Esophagus muscularis mucosa (tissue), 4 donors: ENCODE results near the gene FRMD1. TPM values are rescaled to one million over a fixed set of nuclear protein-coding genes. Genes with fewer than 3 reads are reported as not detected.

ENCODE experiments used
- DNase-seq: peaks from one replicate; pipeline ENCODE4 v3.0.0-alpha.2; 2017; ENCODE audit errors: extremely low spot score
- H3K27ac ChIP-seq, 4 donors: fragments of 200-600 bp; sonication (generic); replicated peaks in 1 of 4; 1 replicate in 3 of 4; 2 replicates in 1 of 4; pipeline ENCODE4 v1.5.1; 2016 to 2019; ENCODE audit warnings: mild to moderate bottlenecking in 1 of 4
- H3K27me3 ChIP-seq, 4 donors: fragments of 200-600 bp; sonication (generic); one replicate each; pipeline versions ENCODE4 v1.5.1 to v1.6.0; 2016 to 2019
- H3K36me3 ChIP-seq, 4 donors: fragments of 200-600 bp; sonication (generic); one replicate each; pipeline ENCODE4 v1.5.1; 2016 to 2019
- H3K4me1 ChIP-seq, 4 donors: fragments of 200-600 bp; sonication (generic); one replicate each; pipeline ENCODE4 v1.5.1; 2016 to 2019
- H3K4me3 ChIP-seq, 4 donors: fragments of 200-600 bp; sonication (generic); 1 replicate in 2 of 4; 2 replicates in 2 of 4; pipeline ENCODE4 v1.5.1; 2016 to 2019; ENCODE audit warnings: mild to moderate bottlenecking in 4 of 4, moderate library complexity in 1 of 4
- H3K9me3 ChIP-seq, 4 donors: fragments of 200-600 bp; sonication (generic); 1 replicate in 3 of 4; 2 replicates in 1 of 4; pipeline ENCODE4 v1.5.1; 2016 to 2019
- EP300 ChIP-seq: sonication (generic); formaldehyde crosslinking; IDR thresholded peaks from one replicate; pipeline ENCODE4 v1.6.1; 2017; ENCODE audit warnings: antibody characterized with exemption
- POLR2A ChIP-seq: fragments of 450-650 bp; IDR thresholded peaks from one replicate; pipeline ENCODE4 v1.6.1; 2017; ENCODE audit warnings: antibody characterized with exemption, moderate library complexity, mild to moderate bottlenecking, low read depth
- POLR2AphosphoS5 ChIP-seq, 2 donors: sonication (generic); formaldehyde crosslinking; IDR thresholded peaks; one replicate each; pipeline ENCODE4 v1.6.1; 2017; ENCODE audit warnings: antibody characterized with exemption in 2 of 2
- WGBS: methylation state at CpG from one replicate; pipeline ENCODE4 v1.1.5; 2018; 5-methylcytosine and 5-hydroxymethylcytosine counted together
- intact Hi-C: fragments of 100-400 bp; cut with DNase I; formaldehyde crosslinking; loops from one replicate; pipeline ENCODE4 v1.15.1; 2023
- total RNA-seq, 4 donors: library from RNA; depleted of rRNA; stranded (reverse); fragments of >200 nt; gene quantifications; one replicate each; pipeline versions ENCODE4 v1.1.0 to v1.2.1, GENCODE V29; 2016
- TF ChIP-seq, protein P1 (sequence below), 3 experiments: fragments of 200-600 bp in 2 of 3; fragments of 450-650 bp in 1 of 3; sonication (generic) in 2 of 3; IDR thresholded peaks; one replicate each; pipeline ENCODE4 v1.5.1; 2017 to 2019; ENCODE audit warnings: antibody characterized with exemption in 3 of 3, mild to moderate bottlenecking in 2 of 3, moderate library complexity in 1 of 3

The FRMD1 gene
- total RNA-seq, 4 donors from 2014 or later, result 0.17 TPM; not detected in 3

DNA sequence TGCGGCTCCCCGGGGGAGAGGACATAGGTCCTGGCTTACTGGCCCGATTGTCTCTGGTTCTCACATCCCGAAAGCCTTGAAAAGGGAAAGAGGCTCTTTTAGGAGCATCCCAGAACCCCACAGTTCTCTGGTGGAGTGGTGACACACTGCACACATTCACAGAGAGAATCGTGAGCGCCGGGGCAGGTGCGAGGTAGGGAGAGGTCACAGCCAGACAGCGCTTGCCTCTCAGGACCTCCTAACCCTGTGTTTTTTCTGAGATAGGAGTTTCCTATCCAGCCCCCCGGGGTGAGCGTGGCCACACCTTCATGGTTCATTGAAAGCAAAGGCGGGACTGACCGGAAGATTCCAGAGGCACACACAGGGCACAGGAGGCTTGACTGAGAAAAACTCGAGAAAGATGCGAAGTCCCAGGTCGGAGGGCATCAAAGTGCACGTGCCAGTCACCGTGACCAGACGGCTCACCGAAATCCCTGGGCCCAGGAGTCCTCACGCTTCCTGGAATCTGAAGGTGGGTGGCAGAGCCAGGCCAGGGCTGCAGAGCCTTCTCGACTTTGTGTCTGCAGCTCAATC is 46.5 kb upstream of the FRMD1 start:
- WGBS, result 92% methylated on average over 22 of the region's 22 CpGs
- intact Hi-C loops, result no loop called here
- Histone ChIP-seq H3K4me1 (no peaks in the 10 kb centered on the region), H3K27me3 (no peaks in the 10 kb centered on the region), H3K9me3 (no peaks in the 10 kb centered on the region), H3K4me3 (no peak overlapping the region), H3K27ac (no peak overlapping the region), H3K36me3 (no peaks in the 10 kb centered on the region)
- peak; percentile 85 for DNase-seq
- TF ChIP-seq, protein P1, sequence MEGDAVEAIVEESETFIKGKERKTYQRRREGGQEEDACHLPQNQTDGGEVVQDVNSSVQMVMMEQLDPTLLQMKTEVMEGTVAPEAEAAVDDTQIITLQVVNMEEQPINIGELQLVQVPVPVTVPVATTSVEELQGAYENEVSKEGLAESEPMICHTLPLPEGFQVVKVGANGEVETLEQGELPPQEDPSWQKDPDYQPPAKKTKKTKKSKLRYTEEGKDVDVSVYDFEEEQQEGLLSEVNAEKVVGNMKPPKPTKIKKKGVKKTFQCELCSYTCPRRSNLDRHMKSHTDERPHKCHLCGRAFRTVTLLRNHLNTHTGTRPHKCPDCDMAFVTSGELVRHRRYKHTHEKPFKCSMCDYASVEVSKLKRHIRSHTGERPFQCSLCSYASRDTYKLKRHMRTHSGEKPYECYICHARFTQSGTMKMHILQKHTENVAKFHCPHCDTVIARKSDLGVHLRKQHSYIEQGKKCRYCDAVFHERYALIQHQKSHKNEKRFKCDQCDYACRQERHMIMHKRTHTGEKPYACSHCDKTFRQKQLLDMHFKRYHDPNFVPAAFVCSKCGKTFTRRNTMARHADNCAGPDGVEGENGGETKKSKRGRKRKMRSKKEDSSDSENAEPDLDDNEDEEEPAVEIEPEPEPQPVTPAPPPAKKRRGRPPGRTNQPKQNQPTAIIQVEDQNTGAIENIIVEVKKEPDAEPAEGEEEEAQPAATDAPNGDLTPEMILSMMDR (IDR thresholded peaks at IDR 0.05), result no peak
- TF ChIP-seq POLR2A, result no peak
- TF ChIP-seq POLR2AphosphoS5 (IDR thresholded peaks at IDR 0.05), result no peak
- no peak for TF ChIP-seq EP300

GRCh38 chr6:168124921-168125320 is 45.9 kb upstream of the FRMD1 start:
- Histone ChIP-seq H3K27ac (no peak overlapping the region), H3K9me3 (no peaks in the 10 kb centered on the region), H3K27me3 (no peaks in the 10 kb centered on the region), H3K4me1 (no peaks in the 10 kb centered on the region), H3K36me3 (no peaks in the 10 kb centered on the region), H3K4me3 (no peak overlapping the region)
- WGBS, result 85% methylated on average over 11 of the region's 11 CpGs
- DNase-seq, result peak; percentile 78
- intact Hi-C loops, result no loop called here
- TF ChIP-seq, protein P1 (IDR thresholded peaks at IDR 0.05), result no peak
- TF ChIP-seq EP300 (no peak), POLR2A (no peak), POLR2AphosphoS5 (IDR thresholded peaks at IDR 0.05) (no peak)

- intact Hi-C loops, result no loop called here
- peak; percentile 42 for DNase-seq
- TF ChIP-seq POLR2A, result no peak
- TF ChIP-seq POLR2AphosphoS5 (IDR thresholded peaks at IDR 0.05), result no peak
- no peak for TF ChIP-seq EP300
- TF ChIP-seq, protein P1 (IDR thresholded peaks at IDR 0.05), result no peak
- Histone ChIP-seq H3K4me1 (no peaks in the 10 kb centered on the region), H3K27me3 (no peaks in the 10 kb centered on the region), H3K27ac (no peak overlapping the region), H3K4me3 (no peak overlapping the region), H3K36me3 (no peaks in the 10 kb centered on the region), H3K9me3 (no peaks in the 10 kb centered on the region)
- 95% methylated on average over 7 of the region's 7 CpGs for WGBS
Observed at GRCh38 chr6:168124158-168124557, 45.1 kb upstream of the FRMD1 start.

- H3K4me3 ChIP-seq, result no peak overlapping the region
- peak; percentile 89 for DNase-seq
- no peaks in the 10 kb centered on the region for H3K9me3 ChIP-seq
Observed at GRCh38 chr6:168123165-168123911, 44.3 kb upstream of the FRMD1 start.

More at GRCh38 chr6:168123165-168123911, 44.3 kb upstream of the FRMD1 start:
- H3K4me1 ChIP-seq, result no peaks in the 10 kb centered on the region
- H3K27ac ChIP-seq, result no peak overlapping the region
- WGBS, result 97% methylated on average over 6 of the region's 8 CpGs
- H3K36me3 ChIP-seq, result no peaks in the 10 kb centered on the region
- H3K27me3 ChIP-seq, result no peaks in the 10 kb centered on the region
- intact Hi-C loops, result no loop called here
- TF ChIP-seq POLR2A (no peak), EP300 (no peak), POLR2AphosphoS5 (IDR thresholded peaks at IDR 0.05) (no peak)
- TF ChIP-seq, protein P1 (IDR thresholded peaks at IDR 0.05), result no peak
